ENCODE results near the gene LIMD2.
A peak's percentile ranks its signal among the peaks of the same experiment; 100 is the strongest.
"Not testable (repeated sequence)": the region's sequence is repeated elsewhere in the genome, so short reads cannot be mapped to it uniquely, and the experiment has no call there.

The LIMD2 gene

DNA sequence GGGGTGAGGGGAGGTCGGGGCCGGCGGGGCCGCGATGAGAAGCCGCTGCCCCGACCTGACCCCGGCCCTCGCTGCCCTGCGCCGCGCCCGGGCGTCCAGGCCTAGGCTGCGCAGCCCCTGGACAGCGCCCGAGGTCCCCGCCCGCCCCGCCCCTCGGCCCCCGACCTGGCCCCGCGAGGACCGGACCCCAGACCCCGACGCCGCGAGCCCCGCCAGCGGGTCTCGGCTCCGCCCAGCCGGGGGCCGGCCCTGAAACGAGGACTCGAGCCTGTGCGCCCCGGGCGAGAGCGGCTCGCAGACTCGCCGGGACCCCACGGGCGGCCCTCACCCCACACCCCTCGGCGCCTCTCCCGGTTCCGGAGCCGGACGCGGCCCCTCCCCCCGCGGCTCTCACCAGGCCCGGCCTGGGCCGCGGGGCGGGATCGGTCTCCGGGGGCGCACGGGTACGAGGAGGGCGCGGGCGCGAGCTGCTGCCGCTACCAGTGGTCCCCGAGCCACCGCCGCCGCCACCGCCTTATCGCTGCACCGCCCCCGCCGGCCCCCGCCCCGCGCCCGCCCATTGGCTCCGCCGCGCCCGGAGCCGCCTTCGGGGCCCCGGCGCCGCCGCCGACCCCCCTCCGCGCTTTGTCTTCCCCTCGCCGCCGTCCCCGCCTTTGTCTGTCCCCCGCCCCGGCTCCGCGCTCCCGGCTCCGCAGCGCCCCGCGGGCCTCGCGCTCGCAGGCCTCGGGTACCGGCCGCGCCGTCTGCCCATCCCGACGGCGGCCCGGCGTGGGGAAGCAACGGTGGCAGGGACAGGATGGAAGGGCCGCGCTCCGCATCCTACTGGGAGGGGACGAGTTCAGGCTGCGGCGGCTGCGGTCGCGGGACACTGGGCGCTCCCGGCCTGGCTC is at the start of gene LIMD2:
LIMD2 (minus strand) TSS at position 488 of the 890 bp plus-strand sequence. CDS start 827 bp downstream, outside the sequence.
- DNase-seq (ENCODE audit: low read depth in 2 of 2, low spot score in 1 of 2): peak in 1 of 2 donors; percentile 81

DNA sequence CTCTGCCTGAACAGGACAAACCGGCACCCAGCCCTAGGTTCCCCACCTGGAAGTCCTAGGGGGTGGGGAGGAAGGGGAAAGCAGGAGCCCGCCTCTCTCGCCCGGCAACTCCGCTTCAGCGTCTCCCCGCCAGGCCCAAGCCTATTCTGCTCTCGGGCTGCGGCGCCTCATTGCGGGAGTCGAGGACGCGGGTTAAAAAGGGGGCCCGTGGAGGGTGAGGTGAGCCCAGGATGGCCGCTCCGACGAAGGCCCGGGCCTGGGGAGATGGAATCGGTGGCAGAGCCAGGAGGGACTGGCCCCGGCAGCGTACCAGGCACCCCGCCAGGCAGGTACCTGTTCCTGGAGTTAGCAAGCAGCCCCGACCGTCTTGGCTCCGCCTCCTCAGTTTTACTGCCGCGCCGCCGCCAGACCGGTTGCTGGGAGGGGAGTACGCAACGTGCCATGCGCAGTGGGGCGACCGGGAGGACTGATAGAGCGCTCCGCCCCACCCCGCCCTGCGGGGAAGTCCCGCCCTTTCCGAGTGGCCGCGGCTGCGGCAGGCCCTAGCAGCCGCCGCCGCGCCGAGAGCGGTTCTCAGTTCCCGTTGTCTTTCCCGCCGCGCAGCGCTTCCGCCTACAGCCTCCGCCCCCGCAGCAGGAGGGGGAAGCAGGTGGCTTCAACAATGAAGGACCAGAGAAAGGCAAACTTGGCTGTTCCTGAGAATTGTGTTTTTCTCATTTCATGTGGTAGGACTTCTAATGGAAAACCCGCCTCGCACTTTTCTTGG is 41.7 kb upstream of the LIMD2 start, which contains the start of gene STRADA:
STRADA (minus strand) TSS at position 392 of the 766 bp plus-strand sequence. CDS start 13,430 bp downstream, outside the sequence.
- peak; percentile 98 for DNase-seq (ENCODE audit: low read depth in 2 of 2, low spot score in 1 of 2)

DNA sequence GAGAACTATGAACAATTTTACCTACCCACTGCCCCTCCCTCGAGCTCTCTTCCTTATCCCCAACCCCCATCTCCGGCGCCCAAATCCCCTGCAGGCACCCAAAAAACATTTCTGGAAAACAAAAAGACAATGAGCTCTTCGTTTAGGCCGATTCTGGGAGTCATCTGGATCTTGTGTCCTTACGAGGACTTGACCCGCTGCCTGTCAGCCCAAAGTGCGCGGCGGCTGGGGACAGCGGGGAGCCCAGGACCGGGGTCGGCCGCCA is 41.1 kb upstream of the LIMD2 start:
- DNase-seq (ENCODE audit: low read depth in 2 of 2, low spot score in 1 of 2): no peak

DNA sequence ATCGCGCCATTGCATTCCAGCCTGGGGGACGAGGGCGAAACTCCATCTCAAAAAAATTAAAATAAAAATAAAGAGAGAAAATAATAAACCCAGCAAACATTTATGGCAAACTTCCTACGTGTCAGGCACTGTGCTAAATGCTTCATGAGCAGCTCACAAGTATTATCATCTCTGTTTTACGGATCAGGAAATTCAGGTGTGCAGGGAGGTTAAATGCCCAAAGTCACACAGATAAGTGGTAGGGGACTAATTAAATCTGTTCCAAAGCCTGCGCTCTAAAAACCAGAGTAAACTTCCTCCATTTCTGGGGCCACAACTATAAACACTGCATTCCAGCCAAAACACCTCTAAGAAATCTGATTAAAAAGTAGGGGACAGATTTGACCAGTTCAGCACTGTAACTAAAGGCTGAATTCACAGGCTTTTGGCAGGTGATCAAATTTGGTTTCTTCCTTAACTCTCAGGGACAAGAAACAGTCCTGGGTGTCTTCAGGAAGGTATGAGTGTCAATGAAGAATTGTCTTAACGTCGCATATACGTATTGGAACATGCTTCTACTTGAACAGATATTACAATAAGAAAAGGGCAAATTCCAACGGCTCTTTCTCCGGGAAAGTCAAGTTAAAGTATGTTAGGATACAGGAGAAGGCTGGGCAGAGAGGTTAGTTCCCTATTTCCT is 40.7 kb upstream of the LIMD2 start:
- no peak for DNase-seq (ENCODE audit: low read depth in 2 of 2, low spot score in 1 of 2)

DNA sequence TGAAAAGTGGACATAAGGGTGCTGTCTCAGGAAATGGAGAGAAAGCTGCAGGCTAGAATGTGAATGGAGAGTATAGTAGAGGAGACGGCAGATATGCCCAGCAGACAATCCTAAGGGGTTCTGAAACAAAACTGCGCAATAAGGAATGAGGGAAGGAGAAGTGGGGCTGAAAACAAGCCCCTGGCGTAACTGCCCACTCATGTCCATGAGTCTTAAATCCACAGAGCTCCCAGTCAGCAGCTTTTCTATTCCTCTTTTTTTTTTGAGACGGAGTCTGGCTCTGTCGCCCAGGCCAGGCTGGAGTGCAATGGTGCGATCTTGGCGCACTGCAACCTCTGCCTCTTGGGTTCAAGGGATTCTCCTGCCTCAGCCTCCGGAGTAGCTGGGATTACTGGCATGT is 35.8 kb upstream of the LIMD2 start:
- no peak for DNase-seq (ENCODE audit: low read depth in 2 of 2, low spot score in 1 of 2)

DNA sequence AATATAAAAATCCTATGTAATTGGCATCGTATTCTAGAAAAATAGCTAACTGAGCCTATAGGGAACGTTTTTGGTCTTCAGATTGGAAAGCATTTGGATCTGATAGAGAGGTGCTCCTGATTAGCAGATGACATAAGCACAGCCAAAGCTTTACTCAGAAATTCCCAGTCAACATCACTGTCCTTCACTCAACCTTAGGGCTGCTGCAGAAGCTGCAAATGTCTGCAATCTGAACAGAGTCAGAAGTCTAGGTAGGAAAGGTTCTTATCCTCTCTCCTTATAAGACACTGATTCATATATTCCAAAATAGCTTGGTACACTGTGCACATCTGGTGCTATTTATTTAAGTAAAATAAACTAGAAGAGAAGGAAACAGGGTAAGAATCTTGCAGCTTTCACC is 22.5 kb upstream of the LIMD2 start:
- no peak for DNase-seq (ENCODE audit: low read depth in 2 of 2, low spot score in 1 of 2)

DNA sequence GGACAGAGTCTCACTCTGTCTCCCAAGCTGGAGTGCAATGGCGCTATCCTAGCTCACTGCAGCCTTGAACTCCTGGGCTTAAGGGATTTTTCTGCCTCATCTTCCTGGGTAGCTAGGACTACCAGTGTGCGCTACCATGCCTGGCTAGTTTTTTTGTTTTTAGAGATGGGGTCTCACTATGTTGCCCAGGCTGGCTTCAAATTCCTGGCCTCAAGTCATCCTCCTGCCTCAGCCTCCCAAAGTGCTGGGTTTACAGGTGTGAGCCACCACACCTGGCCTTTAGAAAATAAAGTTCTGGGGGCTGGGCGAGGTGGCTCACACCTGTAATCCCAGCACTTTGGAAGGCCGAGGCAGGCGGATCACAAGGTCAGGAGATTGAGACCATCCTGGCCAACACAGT is 20.3 kb upstream of the LIMD2 start:
- not testable (repeated sequence) for DNase-seq (ENCODE audit: low read depth in 2 of 2, low spot score in 1 of 2)

DNA sequence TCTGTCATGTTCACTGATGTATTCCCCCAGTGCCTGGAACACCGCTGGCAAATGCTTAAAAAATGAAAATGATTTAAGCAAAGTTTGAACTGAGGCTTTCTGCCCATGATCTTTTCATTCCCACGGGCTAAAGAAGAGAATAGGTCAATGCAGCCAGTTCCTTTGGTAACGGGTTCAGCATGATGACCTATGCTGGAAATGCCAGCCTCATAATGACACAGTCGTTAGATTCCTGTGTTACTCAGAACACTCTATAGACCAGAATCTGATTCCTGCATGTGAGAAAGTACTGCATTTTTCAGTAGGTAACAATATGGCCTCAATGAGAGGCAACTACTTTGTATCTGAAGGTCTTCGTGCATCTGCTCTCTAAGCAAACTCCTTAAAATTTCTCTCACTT is 19.1 kb upstream of the LIMD2 start:
- DNase-seq (ENCODE audit: low read depth in 2 of 2, low spot score in 1 of 2): no peak

DNA sequence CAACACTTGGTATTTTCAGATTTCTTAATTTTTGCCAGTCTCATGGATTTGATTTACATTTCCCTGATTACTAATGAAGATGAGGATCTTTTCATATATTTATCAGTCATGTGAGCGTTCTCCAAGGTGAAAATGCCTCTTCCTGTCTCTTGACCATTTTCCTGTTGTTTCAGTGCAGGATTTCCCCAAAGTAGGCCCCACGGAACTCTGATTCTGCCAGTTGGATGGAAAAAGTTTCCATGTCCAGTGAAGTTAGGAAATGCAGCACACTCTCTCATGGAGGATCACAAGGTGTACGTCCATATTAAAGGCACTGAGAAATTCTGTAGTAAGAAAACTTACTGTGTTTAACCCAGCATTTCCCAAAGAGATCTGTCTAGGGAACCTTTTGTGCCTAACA is 16.5 kb upstream of the LIMD2 start:
- no peak for DNase-seq (ENCODE audit: low read depth in 2 of 2, low spot score in 1 of 2)

DNA sequence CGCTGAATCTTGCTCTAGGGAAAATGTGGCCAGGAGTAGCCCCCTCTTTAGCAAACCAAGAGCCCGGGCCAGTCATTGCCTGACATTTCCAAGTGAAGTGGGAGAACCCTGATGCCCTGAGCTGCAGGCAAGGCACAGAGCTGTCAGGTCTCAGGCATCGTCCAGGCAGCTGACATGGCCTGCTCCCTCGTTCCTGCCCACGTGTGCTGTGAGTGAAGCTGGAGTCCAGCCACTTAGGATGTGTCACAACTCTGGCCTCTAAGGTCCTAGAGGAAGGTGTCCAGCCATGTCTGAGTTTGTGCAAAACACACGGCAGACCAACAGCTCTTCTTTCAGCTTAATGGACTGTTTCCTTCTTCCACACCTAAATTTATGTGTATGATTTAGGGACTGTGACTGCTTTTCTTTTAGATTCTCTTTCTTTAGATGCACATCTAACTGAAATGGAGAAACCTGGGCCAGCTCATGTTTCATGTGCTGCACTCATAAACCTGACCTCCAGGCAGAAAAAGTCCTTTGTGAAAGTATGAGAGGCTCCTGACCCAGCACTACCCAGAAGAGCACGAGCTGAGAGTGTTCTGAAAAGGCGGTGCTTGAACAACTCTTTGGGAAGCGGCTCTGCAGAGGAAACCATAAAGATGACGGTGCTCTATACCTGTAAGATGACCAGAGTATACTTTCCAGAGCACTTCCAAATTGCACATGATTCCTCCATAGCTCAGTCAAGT is 14.8 kb upstream of the LIMD2 start:
- no peak for DNase-seq (ENCODE audit: low read depth in 2 of 2, low spot score in 1 of 2)

DNA sequence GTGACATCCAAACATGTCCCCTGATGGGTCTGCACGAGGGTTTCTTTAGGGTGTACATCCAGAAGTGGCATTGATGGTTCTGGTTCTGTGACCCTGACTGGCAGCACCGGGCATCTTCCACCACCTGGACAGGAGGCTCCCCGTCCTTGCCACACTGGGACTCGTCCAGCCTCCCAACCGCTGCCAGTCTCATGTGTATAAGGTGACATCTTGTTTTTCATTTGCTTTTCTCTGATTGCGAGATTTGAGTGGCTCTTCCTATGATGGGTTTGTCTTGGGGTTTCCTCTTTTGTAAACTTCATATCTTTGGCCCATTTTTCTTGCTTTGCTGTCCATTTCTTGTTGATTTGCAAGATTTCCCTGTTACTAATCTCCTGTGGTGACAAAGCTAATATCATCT is 9.2 kb upstream of the LIMD2 start:
- DNase-seq (ENCODE audit: low read depth in 2 of 2, low spot score in 1 of 2): no peak

DNA sequence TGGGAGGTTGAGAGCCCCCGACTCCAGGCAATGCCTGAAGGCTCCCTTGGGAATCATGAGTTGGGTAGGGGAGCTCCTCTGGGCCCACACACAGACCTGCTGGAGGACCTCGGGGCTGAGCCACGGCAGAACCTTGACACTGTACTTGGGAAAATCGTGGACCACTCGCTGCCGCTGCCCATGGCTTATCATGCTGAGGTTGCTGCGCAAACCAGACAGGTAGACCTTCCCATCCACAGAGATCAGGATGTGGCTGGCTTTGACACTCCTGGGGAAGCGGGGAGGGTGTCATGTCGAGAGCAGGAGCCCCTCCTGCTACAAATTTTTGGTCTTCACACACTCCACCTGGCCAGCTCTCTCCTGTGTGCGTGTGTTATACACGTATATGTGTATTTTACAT is 7.2 kb upstream of the LIMD2 start:
- no peak for DNase-seq (ENCODE audit: low read depth in 2 of 2, low spot score in 1 of 2)

DNA sequence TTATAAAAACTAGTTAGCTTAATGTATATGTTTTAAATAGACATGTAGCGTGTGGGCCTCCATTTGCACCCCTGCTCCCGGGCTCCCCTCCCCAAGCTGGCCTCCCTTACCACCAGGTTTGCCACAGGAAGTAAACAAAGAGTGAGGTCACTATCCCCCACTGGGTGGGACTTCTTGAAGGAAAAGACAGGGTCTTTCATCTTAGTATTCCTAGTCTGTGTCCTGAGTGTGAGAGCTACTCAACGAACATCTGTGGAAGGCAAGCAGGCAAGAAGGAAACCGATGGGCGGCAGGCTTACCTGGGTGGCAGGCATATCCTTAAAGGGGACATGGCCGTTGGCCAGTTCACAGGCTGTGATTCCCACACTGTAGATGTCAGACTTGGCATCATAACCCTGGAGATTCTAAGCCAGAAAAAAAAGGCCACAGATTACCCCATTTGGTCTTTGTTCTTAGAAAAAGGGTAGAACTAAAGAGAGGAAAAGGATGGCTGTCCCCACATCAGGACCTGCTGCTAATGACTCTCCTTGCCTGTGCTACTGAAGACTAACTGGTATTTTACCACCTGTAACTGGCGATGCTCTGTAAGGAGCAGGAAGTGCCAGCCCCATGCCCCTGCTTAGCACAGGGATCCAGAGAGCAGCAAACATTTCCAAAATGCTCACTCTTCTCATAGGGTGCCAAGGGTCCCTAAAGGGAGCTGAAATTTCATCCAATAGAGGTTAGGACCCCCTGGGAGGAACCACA is 6.6 kb upstream of the LIMD2 start:
- no peak for DNase-seq (ENCODE audit: low read depth in 2 of 2, low spot score in 1 of 2)

DNA sequence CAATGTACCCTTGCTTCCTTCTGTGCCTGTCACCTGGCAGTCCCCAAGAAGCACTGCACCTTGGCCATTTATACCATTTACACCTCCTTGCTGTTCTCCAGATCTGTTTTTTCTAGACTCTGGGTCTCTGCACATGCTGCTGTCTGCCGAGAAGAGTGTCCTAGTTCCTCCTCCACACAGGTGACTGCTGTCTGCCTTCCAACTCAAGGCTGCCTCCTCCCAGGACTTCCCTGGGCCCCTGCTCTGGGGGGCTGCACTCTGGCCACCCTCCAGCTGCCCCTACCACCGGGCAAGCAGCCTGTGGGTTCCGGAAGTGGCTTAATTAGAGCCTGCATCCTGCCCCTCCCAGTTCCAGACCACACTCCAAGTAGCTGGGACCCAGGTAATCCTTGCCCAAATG is 5.7 kb upstream of the LIMD2 start:
- no peak for DNase-seq (ENCODE audit: low read depth in 2 of 2, low spot score in 1 of 2)

DNA sequence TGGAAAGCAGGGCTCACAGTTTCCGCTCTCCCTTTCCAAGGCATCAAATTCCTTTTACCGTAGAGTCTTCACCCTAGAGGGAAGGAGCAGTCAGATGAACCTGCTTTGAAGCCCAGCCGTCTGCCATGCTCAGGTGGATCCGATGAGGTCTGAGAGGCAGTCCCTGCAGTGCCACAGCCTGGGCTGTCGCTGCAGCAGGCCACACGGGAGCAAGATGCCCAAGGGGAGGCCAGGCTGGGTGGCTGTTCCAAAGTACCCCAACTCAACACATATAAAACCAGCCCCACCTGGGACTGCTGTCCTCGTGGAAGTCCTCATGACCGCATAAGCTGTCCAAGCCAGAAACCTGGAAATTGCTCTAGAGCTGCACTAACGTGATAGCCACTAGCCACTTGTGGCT is 4.9 kb upstream of the LIMD2 start:
- DNase-seq (ENCODE audit: low read depth in 2 of 2, low spot score in 1 of 2): no peak

DNA sequence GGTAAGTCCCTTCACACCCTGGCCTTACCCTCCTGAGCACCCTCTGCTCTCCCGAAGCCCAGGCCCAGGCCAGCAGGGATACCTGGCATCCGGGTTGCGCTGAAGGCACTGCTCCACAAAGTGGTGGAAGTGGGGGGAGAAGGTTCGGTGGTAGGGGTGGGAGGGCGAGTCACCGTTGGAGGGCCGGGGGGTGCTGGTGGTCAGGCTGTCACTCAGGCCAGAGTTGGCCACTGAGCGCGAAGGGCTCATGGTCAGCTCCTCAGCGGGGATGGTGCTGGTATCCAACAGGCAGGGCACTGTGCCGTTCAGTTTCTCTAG is 4.3 kb upstream of the LIMD2 start:
- DNase-seq (ENCODE audit: low read depth in 2 of 2, low spot score in 1 of 2): no peak

DNA sequence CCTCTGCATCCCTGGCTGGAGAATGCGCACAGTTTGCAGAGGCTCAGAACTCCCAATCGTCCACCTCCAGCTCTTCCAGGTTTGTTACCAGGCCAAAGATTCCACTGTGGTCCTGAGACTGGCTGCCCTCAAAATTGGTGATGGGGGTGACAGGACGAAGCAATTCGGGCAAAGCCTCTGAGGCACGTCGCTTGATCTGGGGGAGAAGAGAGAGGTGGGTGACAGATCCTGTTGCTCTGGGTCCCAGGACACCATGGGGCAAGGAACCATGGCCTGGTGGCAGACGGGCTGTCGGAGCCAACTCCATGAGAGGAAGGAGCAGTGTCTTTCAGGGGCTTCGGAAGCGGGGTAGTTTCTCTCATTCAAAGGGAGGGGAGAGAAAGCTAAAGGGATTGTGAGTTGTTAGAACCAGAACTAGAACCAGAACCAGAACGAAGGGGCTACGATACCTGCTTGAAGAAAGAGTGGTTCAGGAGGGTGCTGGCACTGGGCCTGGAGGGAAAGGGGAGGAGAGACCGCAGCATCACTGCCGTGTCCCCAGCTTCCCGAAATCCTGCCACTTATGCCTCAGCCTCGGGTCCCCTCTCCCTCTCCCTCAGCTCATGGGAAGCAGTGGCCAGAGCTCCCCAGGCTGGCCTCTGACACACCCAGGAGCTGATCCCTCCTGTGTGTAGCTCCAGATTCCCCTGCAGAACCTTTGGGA is 3.8 kb upstream of the LIMD2 start:
- no peak for DNase-seq (ENCODE audit: low read depth in 2 of 2, low spot score in 1 of 2)

DNA sequence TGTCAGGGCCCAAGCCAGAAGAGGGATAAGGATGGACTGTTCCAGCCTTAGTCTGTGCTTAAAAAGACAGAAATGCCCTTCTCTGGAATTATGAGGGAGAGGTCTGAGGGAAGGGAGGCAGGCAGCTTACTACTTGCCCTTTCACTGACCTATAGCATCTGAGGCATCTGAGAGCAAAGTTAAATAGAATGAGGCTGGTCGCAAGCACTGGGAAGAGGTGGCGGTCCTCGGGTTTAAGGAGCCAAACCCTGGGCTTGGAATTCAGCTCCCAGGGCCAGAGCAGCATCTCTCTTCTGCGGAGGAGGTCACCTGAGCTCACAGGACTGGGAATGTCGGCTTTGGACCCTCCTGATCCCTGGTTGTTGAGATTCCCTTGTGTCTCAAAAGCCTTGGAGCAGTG is 3.1 kb upstream of the LIMD2 start:
- DNase-seq (ENCODE audit: low read depth in 2 of 2, low spot score in 1 of 2): no peak

DNA sequence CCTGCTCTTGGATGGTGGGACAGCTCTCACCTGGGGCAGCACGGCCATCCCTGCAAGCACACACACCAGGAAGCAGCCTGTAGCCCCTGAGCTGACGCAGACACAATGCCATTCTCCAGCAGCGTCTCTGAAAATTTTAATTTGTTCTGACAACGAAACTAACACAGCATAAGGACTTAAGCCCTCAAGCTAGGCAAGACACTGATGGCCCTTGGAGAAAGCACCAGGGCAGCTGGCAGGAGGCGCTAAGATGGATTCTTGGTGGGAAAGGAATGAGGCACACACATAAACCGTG is 2.7 kb upstream of the LIMD2 start:
- no peak for DNase-seq (ENCODE audit: low read depth in 2 of 2, low spot score in 1 of 2)

Measured in stimulated activated CD8-positive, alpha-beta memory T cell treated with anti-CD3 and anti-CD28 coated beads, Interleukin-4, amount 100 ng/mL, for 1 hour (primary cell).